Measurements from ENCODE around the gene SAP30L. TPM values are rescaled to one million over a fixed set of nuclear protein-coding genes. Genes with fewer than 3 reads are reported as not detected.

SAP30L gene
- total RNA-seq, 2 experiments from 2014 or later = 40.3 to 42.7 TPM

GRCh38 chr5:154408811-154409210 lies 37.0 kb upstream of the SAP30L start:
- H3K4me1 Mint-ChIP-seq = peaks cover 7% of the 10 kb centered on the region
- H3K36me3 Mint-ChIP-seq = peaks cover 12% of the 10 kb centered on the region
- H3K27me3 Mint-ChIP-seq = no peaks in the 10 kb centered on the region
- ATAC-seq (no peak), DNase-seq (no peak)
- no peak overlapping the region for H3K4me3 Mint-ChIP-seq
- no peaks in the 10 kb centered on the region for H3K9me3 Mint-ChIP-seq (ENCODE audit: low read depth)
- CTCF ChIA-PET = interaction anchor here (1.2 to 6.8 kb wide), 2 partner anchors 212 to 338 kb away, joined by 3 to 92 read pairs; no protein-coding TSS in a partner anchor
- H3K27ac Mint-ChIP-seq = no peak overlapping the region

DNA sequence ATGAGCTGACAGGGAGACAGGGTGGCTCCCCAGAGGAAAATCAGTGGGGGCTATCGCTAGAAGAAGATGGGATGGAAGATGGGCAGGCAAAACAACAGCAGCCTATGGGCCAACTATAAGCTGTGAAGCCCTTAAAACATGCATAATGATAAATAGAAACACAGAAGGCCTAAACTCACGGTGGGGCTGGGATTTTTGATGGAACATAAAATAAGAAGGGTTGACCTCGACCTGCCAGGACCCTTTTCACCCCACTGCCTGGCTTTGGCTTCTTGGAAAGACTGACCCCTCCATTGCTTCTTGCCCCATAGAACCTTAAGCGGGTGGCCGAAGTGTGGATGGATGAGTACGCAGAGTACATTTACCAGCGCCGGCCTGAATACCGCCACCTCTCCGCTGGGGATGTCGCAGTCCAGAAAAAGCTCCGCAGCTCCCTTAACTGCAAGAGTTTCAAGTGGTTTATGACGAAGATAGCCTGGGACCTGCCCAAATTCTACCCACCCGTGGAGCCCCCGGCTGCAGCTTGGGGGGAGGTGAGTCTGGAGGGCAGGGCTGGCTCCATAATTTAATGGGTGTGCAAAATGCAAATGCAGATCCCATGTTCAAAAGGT lies 36.5 kb upstream of the SAP30L start:
- ATAC-seq (no peak), DNase-seq (no peak)
- H3K27ac Mint-ChIP-seq = no peak overlapping the region
- peaks cover 14% of the 10 kb centered on the region for H3K36me3 Mint-ChIP-seq
- H3K9me3 Mint-ChIP-seq (ENCODE audit: low read depth) = no peaks in the 10 kb centered on the region
- CTCF ChIA-PET = interaction anchor here (1.2 to 6.8 kb wide), 4 partner anchors 13 to 339 kb away, joined by 3 to 92 read pairs (median 4); no protein-coding TSS in a partner anchor
- no peaks in the 10 kb centered on the region for H3K27me3 Mint-ChIP-seq
- H3K4me1 Mint-ChIP-seq = peaks cover 7% of the 10 kb centered on the region
- no peak overlapping the region for H3K4me3 Mint-ChIP-seq

DNA sequence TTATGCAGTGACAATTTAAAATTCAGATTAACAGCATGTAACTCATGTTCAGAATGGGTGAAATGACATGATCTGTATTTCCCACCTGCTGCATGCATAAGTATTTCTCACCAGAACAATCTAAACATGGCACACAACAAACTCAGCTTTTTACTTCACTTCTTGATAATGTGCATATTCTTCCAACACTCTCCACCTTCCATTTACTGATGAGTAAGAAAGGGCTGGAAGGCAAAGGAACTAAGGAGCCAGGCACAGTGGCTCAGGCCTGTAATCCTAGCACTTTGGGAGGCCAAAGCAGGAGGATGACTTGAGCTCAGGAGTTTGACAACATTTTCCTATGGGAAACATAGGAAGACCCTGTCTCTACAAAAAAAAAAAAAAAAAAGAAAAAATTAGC lies 35.8 kb upstream of the SAP30L start:
- H3K27me3 Mint-ChIP-seq = no peaks in the 10 kb centered on the region
- H3K4me3 Mint-ChIP-seq = no peak overlapping the region
- no peak for ATAC-seq
- no peak for DNase-seq
- peaks cover 14% of the 10 kb centered on the region for H3K36me3 Mint-ChIP-seq
- no peaks in the 10 kb centered on the region for H3K9me3 Mint-ChIP-seq (ENCODE audit: low read depth)
- CTCF ChIA-PET = interaction anchor here (1.2 to 1.7 kb wide), 2 partner anchors 12 to 338 kb away, joined by 3 to 4 read pairs; no protein-coding TSS in a partner anchor
- peaks cover 6% of the 10 kb centered on the region for H3K4me1 Mint-ChIP-seq
- no peak overlapping the region for H3K27ac Mint-ChIP-seq

DNA sequence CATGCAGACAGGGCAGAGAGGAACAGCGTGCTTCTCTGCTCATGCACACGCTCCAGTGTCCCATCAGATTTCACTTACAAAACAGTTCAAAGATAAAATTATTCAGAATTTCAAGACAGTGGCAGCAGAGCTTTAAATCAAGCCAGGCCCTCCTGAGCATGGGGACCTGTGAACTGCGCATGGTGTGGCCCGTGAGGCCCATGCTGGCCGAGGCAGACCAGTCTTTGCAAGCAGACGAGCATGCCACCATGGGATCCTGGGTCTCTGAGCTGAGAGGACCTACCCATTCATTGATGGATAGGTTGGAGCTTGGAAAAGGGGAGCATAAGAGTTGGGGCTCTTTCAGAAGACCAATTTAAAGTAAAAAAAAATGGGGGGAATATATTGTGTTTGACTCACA lies 35.0 kb upstream of the SAP30L start:
- Mint-ChIP-seq H3K9me3 (ENCODE audit: low read depth) (no peaks in the 10 kb centered on the region), H3K36me3 (peaks cover 14% of the 10 kb centered on the region), H3K27ac (no peak overlapping the region), H3K4me3 (no peak overlapping the region), H3K27me3 (no peaks in the 10 kb centered on the region), H3K4me1 (no peaks in the 10 kb centered on the region)
- no peak for DNase-seq
- ATAC-seq = no peak
- CTCF ChIA-PET = interaction anchor here (1.2 to 1.7 kb wide), 2 partner anchors 11 to 339 kb away, joined by 3 to 4 read pairs; no protein-coding TSS in a partner anchor

- DNase-seq = no peak
- Mint-ChIP-seq H3K27ac (no peak overlapping the region), H3K4me3 (no peak overlapping the region), H3K9me3 (ENCODE audit: low read depth) (no peaks in the 10 kb centered on the region), H3K36me3 (peaks cover 14% of the 10 kb centered on the region), H3K27me3 (no peaks in the 10 kb centered on the region), H3K4me1 (no peaks in the 10 kb centered on the region)
- CTCF ChIA-PET = interaction anchor here (1.7 kb wide), 1 partner anchor 339 kb away, joined by 4 read pairs; no protein-coding TSS in a partner anchor
- ATAC-seq = no peak
Observed at GRCh38 chr5:154411338-154411737, 34.5 kb upstream of the SAP30L start.

GRCh38 chr5:154412316-154412715 lies 33.5 kb upstream of the SAP30L start:
- Mint-ChIP-seq H3K36me3 (peaks cover 14% of the 10 kb centered on the region), H3K4me3 (no peak overlapping the region), H3K27ac (no peak overlapping the region), H3K4me1 (no peaks in the 10 kb centered on the region), H3K9me3 (ENCODE audit: low read depth) (no peaks in the 10 kb centered on the region), H3K27me3 (no peaks in the 10 kb centered on the region)
- DNase-seq (no peak), ATAC-seq (no peak)
- CTCF ChIA-PET = no interaction called here

- Mint-ChIP-seq H3K27ac (no peak overlapping the region), H3K4me3 (no peak overlapping the region), H3K4me1 (no peaks in the 10 kb centered on the region), H3K9me3 (ENCODE audit: low read depth) (no peaks in the 10 kb centered on the region), H3K36me3 (peaks cover 14% of the 10 kb centered on the region), H3K27me3 (no peaks in the 10 kb centered on the region)
- CTCF ChIA-PET = no interaction called here
- ATAC-seq (no peak), DNase-seq (no peak)
Observed at GRCh38 chr5:154412925-154413324, 32.9 kb upstream of the SAP30L start.

DNA sequence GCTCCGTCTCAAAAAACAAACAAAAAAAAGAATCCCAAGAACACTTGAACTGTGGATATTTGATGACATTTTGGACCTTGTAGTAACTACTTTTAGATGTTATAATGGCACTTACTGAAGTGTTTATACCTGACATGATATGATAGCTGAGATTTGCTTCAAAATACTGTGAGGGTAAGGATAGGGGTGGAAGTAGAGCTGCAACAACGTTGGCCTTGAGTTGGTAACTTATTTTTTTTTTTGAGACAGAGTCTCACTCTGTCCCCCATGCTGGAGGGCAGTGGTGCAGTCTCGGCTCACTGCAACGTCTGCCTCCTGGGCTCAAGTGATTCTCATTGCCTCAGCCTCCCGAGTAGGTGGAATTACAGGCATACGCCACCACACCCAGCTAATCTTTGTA lies 30.7 kb upstream of the SAP30L start:
- ATAC-seq (no peak), DNase-seq (no peak)
- no peaks in the 10 kb centered on the region for H3K9me3 Mint-ChIP-seq (ENCODE audit: low read depth)
- peaks cover 18% of the 10 kb centered on the region for H3K36me3 Mint-ChIP-seq
- CTCF ChIA-PET = interaction anchor here (2.2 kb wide), 1 partner anchor 10 kb away, joined by 9 read pairs; no protein-coding TSS in a partner anchor
- no peaks in the 10 kb centered on the region for H3K27me3 Mint-ChIP-seq
- H3K27ac Mint-ChIP-seq = no peak overlapping the region
- H3K4me1 Mint-ChIP-seq = no peaks in the 10 kb centered on the region
- H3K4me3 Mint-ChIP-seq = no peak overlapping the region

- DNase-seq (no peak), ATAC-seq (no peak)
- CTCF ChIA-PET = no interaction called here
- Mint-ChIP-seq H3K4me3 (no peak overlapping the region), H3K4me1 (no peaks in the 10 kb centered on the region), H3K36me3 (peaks cover 14% of the 10 kb centered on the region), H3K27ac (no peak overlapping the region), H3K9me3 (ENCODE audit: low read depth) (no peaks in the 10 kb centered on the region), H3K27me3 (no peaks in the 10 kb centered on the region)
Observed at GRCh38 chr5:154418344-154418820, 27.4 kb upstream of the SAP30L start.

DNA sequence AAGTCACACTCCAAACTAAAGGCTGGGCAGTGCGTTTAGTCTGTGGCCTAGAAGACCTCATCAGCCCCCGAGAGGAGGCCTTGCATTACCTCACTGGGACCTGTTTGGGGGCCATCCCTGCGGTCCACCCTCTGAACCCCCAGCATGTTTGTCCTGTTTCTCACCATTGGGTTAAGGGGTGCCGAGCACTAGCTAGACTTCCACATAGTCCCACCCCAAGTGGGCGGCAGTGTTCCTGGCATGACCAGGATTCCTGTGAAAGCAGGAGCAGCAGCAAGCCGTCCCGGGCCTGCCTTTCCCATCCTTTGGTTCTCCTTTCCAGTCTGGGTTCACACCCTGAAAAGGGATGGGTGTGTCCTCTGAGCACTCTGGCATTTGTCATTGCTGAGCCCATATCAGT lies 26.6 kb upstream of the SAP30L start:
- Mint-ChIP-seq H3K27me3 (no peaks in the 10 kb centered on the region), H3K27ac (no peak overlapping the region), H3K36me3 (peaks cover 18% of the 10 kb centered on the region), H3K9me3 (ENCODE audit: low read depth) (no peaks in the 10 kb centered on the region), H3K4me1 (peaks cover 1% of the 10 kb centered on the region), H3K4me3 (no peak overlapping the region)
- ATAC-seq (no peak), DNase-seq (no peak)
- CTCF ChIA-PET = no interaction called here

DNA sequence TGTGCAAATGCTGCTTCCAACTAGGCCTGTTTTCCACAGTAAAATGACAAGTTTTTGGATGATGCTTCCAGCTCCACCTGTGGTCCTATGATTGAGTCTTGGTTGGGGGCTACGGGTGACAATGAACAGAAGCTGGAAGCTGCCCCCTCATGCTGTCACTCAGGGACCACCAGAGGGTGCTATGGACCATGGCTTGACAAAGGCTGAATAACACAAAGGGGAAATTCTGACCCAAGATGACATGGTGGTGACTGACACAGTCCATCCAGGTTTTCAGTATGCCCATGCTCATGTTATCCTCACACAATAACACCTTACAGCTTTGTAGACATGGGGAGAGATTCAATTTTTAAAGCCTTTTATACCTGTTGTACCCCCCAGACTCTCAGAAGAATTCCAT lies 23.9 kb upstream of the SAP30L start:
- no peaks in the 10 kb centered on the region for H3K27me3 Mint-ChIP-seq
- H3K9me3 Mint-ChIP-seq (ENCODE audit: low read depth) = no peaks in the 10 kb centered on the region
- H3K27ac Mint-ChIP-seq = no peak overlapping the region
- peak; percentile 20 for ATAC-seq
- peaks cover 23% of the 10 kb centered on the region for H3K36me3 Mint-ChIP-seq
- no peak for DNase-seq
- H3K4me1 Mint-ChIP-seq = peaks cover 3% of the 10 kb centered on the region
- no peak overlapping the region for H3K4me3 Mint-ChIP-seq
- CTCF ChIA-PET = interaction anchor here (0.9 to 1.3 kb wide), 7 partner anchors 11 to 347 kb away, joined by 3 to 4 read pairs (median 3); no protein-coding TSS in a partner anchor

- DNase-seq (no peak), ATAC-seq (no peak)
- H3K36me3 Mint-ChIP-seq = peaks cover 27% of the 10 kb centered on the region
- H3K9me3 Mint-ChIP-seq (ENCODE audit: low read depth) = no peaks in the 10 kb centered on the region
- H3K4me1 Mint-ChIP-seq = peaks cover 3% of the 10 kb centered on the region
- CTCF ChIA-PET = interaction anchor here (0.9 to 1.3 kb wide), 9 partner anchors 11 to 350 kb away, joined by 3 to 4 read pairs (median 3); no protein-coding TSS in a partner anchor
- H3K27me3 Mint-ChIP-seq = no peaks in the 10 kb centered on the region
- H3K27ac Mint-ChIP-seq = no peak overlapping the region
- H3K4me3 Mint-ChIP-seq = no peak overlapping the region
Observed at GRCh38 chr5:154422298-154422697, 23.5 kb upstream of the SAP30L start.

- no peaks in the 10 kb centered on the region for H3K9me3 Mint-ChIP-seq (ENCODE audit: low read depth)
- CTCF ChIA-PET = no interaction called here
- no peaks in the 10 kb centered on the region for H3K27me3 Mint-ChIP-seq
- no peak for DNase-seq
- H3K4me1 Mint-ChIP-seq = peaks cover 6% of the 10 kb centered on the region
- H3K4me3 Mint-ChIP-seq = no peak overlapping the region
- H3K27ac Mint-ChIP-seq = no peak overlapping the region
- no peak for ATAC-seq
- H3K36me3 Mint-ChIP-seq = peaks cover 25% of the 10 kb centered on the region
Observed at GRCh38 chr5:154428208-154428607, 17.6 kb upstream of the SAP30L start.

DNA sequence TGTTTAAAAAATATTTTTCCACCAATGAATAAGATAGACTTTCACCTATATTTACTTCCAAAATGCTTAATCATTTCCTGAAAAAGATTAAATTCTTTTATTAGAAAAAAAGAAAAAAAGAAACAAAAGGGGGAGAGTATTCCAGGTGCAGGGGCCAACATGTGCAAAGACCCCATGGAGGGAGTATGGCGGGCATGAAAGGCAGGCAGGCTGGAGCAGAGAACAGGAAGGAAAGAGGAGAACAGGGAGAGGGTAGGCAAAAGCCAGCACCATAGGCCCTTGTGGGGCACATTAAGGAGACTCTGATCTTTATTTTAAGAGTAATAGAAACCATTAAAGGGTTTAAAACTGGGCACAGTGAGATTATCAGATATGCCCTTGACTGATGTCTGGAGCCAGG lies 16.5 kb upstream of the SAP30L start:
- H3K4me3 Mint-ChIP-seq = no peak overlapping the region
- H3K9me3 Mint-ChIP-seq (ENCODE audit: low read depth) = no peaks in the 10 kb centered on the region
- ATAC-seq (no peak), DNase-seq (no peak)
- no peaks in the 10 kb centered on the region for H3K27me3 Mint-ChIP-seq
- peaks cover 4% of the 10 kb centered on the region for H3K4me1 Mint-ChIP-seq
- H3K36me3 Mint-ChIP-seq = peaks cover 23% of the 10 kb centered on the region
- CTCF ChIA-PET = no interaction called here
- H3K27ac Mint-ChIP-seq = no peak overlapping the region

Measured in activated CD8-positive, alpha-beta memory T cell treated with anti-CD3 and anti-CD28 coated beads, Interleukin-2, amount 10 ng/mL, durations not matched to agents 7 days and 5 days (primary cell).